ENCODE measurements around the gene AAMP. TPM values are rescaled to one million over a fixed set of nuclear protein-coding genes. Genes with fewer than 3 reads are reported as not detected.

The AAMP gene
- polyA plus RNA-seq, 1 donor from 2014 or later, result 249 TPM

GRCh38 chr2:218280260-218280870 is 10.4 kb upstream of the AAMP start:
- Histone ChIP-seq H3K27ac (ENCODE audit: low read length) (no peak overlapping the region), H3K9me3 (ENCODE audit: low read length) (no peaks in the 10 kb centered on the region), H3F3A (ENCODE audit: insufficient read depth, low read length, poor library complexity, severe bottlenecking) (no peaks in the 10 kb centered on the region), H3K9me2 (ENCODE audit: insufficient read depth, low read length) (no peaks in the 10 kb centered on the region), H3K36me3 (ENCODE audit: insufficient read depth, low read length) (no peaks in the 10 kb centered on the region), H4K20me1 (ENCODE audit: insufficient read depth) (no peaks in the 10 kb centered on the region), H3K27me3 (ENCODE audit: insufficient read depth, low read depth, low read length) (no peaks in the 10 kb centered on the region), H3K4me2 (ENCODE audit: low read length) (no peak overlapping the region), H3K9ac (ENCODE audit: low read length) (no peak overlapping the region), H2AFZ (ENCODE audit: low read depth, low read length) (no peak overlapping the region), H3K4me3 (ENCODE audit: low read length) (no peak overlapping the region), H3K79me2 (replicated peaks; ENCODE audit: insufficient read depth, low read length) (no peaks in the 10 kb centered on the region)
- TF ChIP-seq EZH2 (IDR thresholded peaks at IDR 0.05; ENCODE audit: borderline replicate concordance, insufficient read depth, low read length, poor library complexity, severe bottlenecking) (no peak), POLR2AphosphoS5 (IDR thresholded peaks at IDR 0.05) (no peak), TAF1 (IDR thresholded peaks at IDR 0.05; ENCODE audit: low read depth) (no peak), MXI1 (conservative IDR thresholded peaks at IDR 0.05; ENCODE audit: poor library complexity, severe bottlenecking) (no peak), SMC3 (conservative IDR thresholded peaks at IDR 0.05; ENCODE audit: poor library complexity) (no peak), RAD21 (conservative IDR thresholded peaks at IDR 0.05) (no peak), CTCF (IDR thresholded peaks at IDR 0.05; ENCODE audit: poor library complexity, severe bottlenecking) (no peak), EP300 (conservative IDR thresholded peaks at IDR 0.05; ENCODE audit: poor library complexity, severe bottlenecking) (no peak)
- TF ChIP-seq, protein P1, sequence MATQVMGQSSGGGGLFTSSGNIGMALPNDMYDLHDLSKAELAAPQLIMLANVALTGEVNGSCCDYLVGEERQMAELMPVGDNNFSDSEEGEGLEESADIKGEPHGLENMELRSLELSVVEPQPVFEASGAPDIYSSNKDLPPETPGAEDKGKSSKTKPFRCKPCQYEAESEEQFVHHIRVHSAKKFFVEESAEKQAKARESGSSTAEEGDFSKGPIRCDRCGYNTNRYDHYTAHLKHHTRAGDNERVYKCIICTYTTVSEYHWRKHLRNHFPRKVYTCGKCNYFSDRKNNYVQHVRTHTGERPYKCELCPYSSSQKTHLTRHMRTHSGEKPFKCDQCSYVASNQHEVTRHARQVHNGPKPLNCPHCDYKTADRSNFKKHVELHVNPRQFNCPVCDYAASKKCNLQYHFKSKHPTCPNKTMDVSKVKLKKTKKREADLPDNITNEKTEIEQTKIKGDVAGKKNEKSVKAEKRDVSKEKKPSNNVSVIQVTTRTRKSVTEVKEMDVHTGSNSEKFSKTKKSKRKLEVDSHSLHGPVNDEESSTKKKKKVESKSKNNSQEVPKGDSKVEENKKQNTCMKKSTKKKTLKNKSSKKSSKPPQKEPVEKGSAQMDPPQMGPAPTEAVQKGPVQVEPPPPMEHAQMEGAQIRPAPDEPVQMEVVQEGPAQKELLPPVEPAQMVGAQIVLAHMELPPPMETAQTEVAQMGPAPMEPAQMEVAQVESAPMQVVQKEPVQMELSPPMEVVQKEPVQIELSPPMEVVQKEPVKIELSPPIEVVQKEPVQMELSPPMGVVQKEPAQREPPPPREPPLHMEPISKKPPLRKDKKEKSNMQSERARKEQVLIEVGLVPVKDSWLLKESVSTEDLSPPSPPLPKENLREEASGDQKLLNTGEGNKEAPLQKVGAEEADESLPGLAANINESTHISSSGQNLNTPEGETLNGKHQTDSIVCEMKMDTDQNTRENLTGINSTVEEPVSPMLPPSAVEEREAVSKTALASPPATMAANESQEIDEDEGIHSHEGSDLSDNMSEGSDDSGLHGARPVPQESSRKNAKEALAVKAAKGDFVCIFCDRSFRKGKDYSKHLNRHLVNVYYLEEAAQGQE (IDR thresholded peaks at IDR 0.05; ENCODE audit: borderline replicate concordance), result no peak

GRCh38 chr2:218278531-218279360 is 8.8 kb upstream of the AAMP start:
- H3K9ac ChIP-seq (ENCODE audit: low read length), result no peak overlapping the region
- no peaks in the 10 kb centered on the region for H3K9me2 ChIP-seq (ENCODE audit: insufficient read depth, low read length)
- no peak overlapping the region for H3K4me2 ChIP-seq (ENCODE audit: low read length)
- TF ChIP-seq POLR2AphosphoS5 (IDR thresholded peaks at IDR 0.05) (no peak), EP300 (conservative IDR thresholded peaks at IDR 0.05; ENCODE audit: poor library complexity, severe bottlenecking) (no peak), RAD21 (conservative IDR thresholded peaks at IDR 0.05) (no peak), MXI1 (conservative IDR thresholded peaks at IDR 0.05; ENCODE audit: poor library complexity, severe bottlenecking) (no peak), CTCF (IDR thresholded peaks at IDR 0.05; ENCODE audit: poor library complexity, severe bottlenecking) (no peak)
- no peaks in the 10 kb centered on the region for H3K79me2 ChIP-seq (replicated peaks; ENCODE audit: insufficient read depth, low read length)
- H4K20me1 ChIP-seq (ENCODE audit: insufficient read depth), result no peaks in the 10 kb centered on the region
- no peak overlapping the region for H3K27ac ChIP-seq (ENCODE audit: low read length)
- no peak overlapping the region for H2AFZ ChIP-seq (ENCODE audit: low read depth, low read length)
- no peaks in the 10 kb centered on the region for H3K27me3 ChIP-seq (ENCODE audit: insufficient read depth, low read depth, low read length)
- no peaks in the 10 kb centered on the region for H3F3A ChIP-seq (ENCODE audit: insufficient read depth, low read length, poor library complexity, severe bottlenecking)
- H3K9me3 ChIP-seq (ENCODE audit: low read length), result no peaks in the 10 kb centered on the region
- no peaks in the 10 kb centered on the region for H3K36me3 ChIP-seq (ENCODE audit: insufficient read depth, low read length)
- H3K4me3 ChIP-seq (ENCODE audit: low read length), result no peak overlapping the region
